GM10847 (cell line): ENCODE data around the gene SLC25A44.

Experiments used
- POLR2A ChIP-seq: IDR thresholded peaks from 2 replicates; pipeline ENCODE4 v1.6.1; 2011; ENCODE audit not compliant: insufficient read length; ENCODE audit errors: extremely low read depth

SLC25A44 gene

GRCh38 chr1:156157506-156157905, 36.4 kb upstream of the SLC25A44 start:
- no peak for TF ChIP-seq POLR2A

GRCh38 chr1:156157966-156158365, 35.9 kb upstream of the SLC25A44 start:
- no peak for TF ChIP-seq POLR2A

GRCh38 chr1:156160000-156160742, 33.7 kb upstream of the SLC25A44 start:
- no peak for TF ChIP-seq POLR2A

GRCh38 chr1:156160743-156161171, 33.1 kb upstream of the SLC25A44 start:
- TF ChIP-seq POLR2A: no peak

GRCh38 chr1:156162430-156163037, 31.4 kb upstream of the SLC25A44 start:
- TF ChIP-seq POLR2A: no peak

GRCh38 chr1:156163712-156164111, 30.2 kb upstream of the SLC25A44 start:
- no peak for TF ChIP-seq POLR2A

- TF ChIP-seq POLR2A: no peak
Observed at GRCh38 chr1:156164125-156164831, 29.6 kb upstream of the SLC25A44 start.

GRCh38 chr1:156165083-156165482, 28.8 kb upstream of the SLC25A44 start:
- no peak for TF ChIP-seq POLR2A

GRCh38 chr1:156167536-156167935, 26.4 kb upstream of the SLC25A44 start:
- no peak for TF ChIP-seq POLR2A

GRCh38 chr1:156172696-156173470, 21.0 kb upstream of the SLC25A44 start:
- TF ChIP-seq POLR2A: no peak

GRCh38 chr1:156176610-156177210, 17.2 kb upstream of the SLC25A44 start:
- no peak for TF ChIP-seq POLR2A

GRCh38 chr1:156177919-156178654, 15.8 kb upstream of the SLC25A44 start:
- TF ChIP-seq POLR2A: no peak

GRCh38 chr1:156180471-156180870, 13.4 kb upstream of the SLC25A44 start:
- no peak for TF ChIP-seq POLR2A

- TF ChIP-seq POLR2A: no peak
Observed at GRCh38 chr1:156191292-156191964, 2.5 kb upstream of the SLC25A44 start.

- no peak for TF ChIP-seq POLR2A
Observed at GRCh38 chr1:156193208-156193487, 756 bp upstream of the SLC25A44 start.

- TF ChIP-seq POLR2A: no peak
Observed at GRCh38 chr1:156194300-156194652, 372 bp downstream of the SLC25A44 start.
